ENCODE results near the gene ARTN. TPM values are rescaled to one million over a fixed set of nuclear protein-coding genes. Genes with fewer than 3 reads are reported as not detected.
A peak's percentile ranks its signal among the peaks of the same experiment; 100 is the strongest.

Gene ARTN
- total RNA-seq, 1 experiment from 2014 or later = 2.1 TPM

GRCh38 chr1:43924516-43924915 lies 9.1 kb upstream of the ARTN start:
- DNase-seq (ENCODE audit: low read depth) = no peak

GRCh38 chr1:43925846-43926245 lies 7.8 kb upstream of the ARTN start:
- DNase-seq (ENCODE audit: low read depth) = no peak

GRCh38 chr1:43930168-43930948 lies 3.2 kb upstream of the ARTN start:
- DNase-seq (ENCODE audit: low read depth) = no peak

GRCh38 chr1:43930949-43931275 lies 2.7 kb upstream of the ARTN start:
- DNase-seq (ENCODE audit: low read depth) = no peak

GRCh38 chr1:43931711-43932660 lies 1.6 kb upstream of the ARTN start:
- peak; percentile 64 for DNase-seq (ENCODE audit: low read depth)

GRCh38 chr1:43932786-43933385 lies 715 bp upstream of the ARTN start:
- DNase-seq (ENCODE audit: low read depth) = peak; percentile 48

- DNase-seq (ENCODE audit: low read depth) = peak; percentile 49
Measured at GRCh38 chr1:43934101-43934985, 742 bp downstream of the ARTN start.

- no peak for DNase-seq (ENCODE audit: low read depth)
Measured at GRCh38 chr1:43934986-43935324, 1.4 kb downstream of the ARTN start.

GRCh38 chr1:43935711-43936427 lies 2.3 kb downstream of the ARTN start:
- no peak for DNase-seq (ENCODE audit: low read depth)

- DNase-seq (ENCODE audit: low read depth) = no peak
Measured at GRCh38 chr1:43936431-43937151, 3.0 kb downstream of the ARTN start.

- DNase-seq (ENCODE audit: low read depth) = no peak
Measured at GRCh38 chr1:43937179-43937865, 3.7 kb downstream of the ARTN start.

- DNase-seq (ENCODE audit: low read depth) = no peak
Measured at GRCh38 chr1:43938383-43938782, 4.8 kb downstream of the ARTN start.

- no peak for DNase-seq (ENCODE audit: low read depth)
Measured at GRCh38 chr1:43938892-43939587, 5.4 kb downstream of the ARTN start.

- DNase-seq (ENCODE audit: low read depth) = no peak
Measured at GRCh38 chr1:43942411-43942810, 8.8 kb downstream of the ARTN start.

- DNase-seq (ENCODE audit: low read depth) = no peak
Measured at GRCh38 chr1:43944860-43945259, 11.3 kb downstream of the ARTN start.

GRCh38 chr1:43945674-43946235 lies 12.2 kb downstream of the ARTN start:
- DNase-seq (ENCODE audit: low read depth) = no peak

GRCh38 chr1:43946236-43947060 lies 12.8 kb downstream of the ARTN start, which contains the start of gene IPO13:
Gene IPO13, plus strand, starts transcription at chr1:43946950. Its CDS starts 651 bp downstream, at chr1:43947601.
- DNase-seq (ENCODE audit: low read depth) = peak; percentile 92

Data from LHCN-M2 (cell line).